Thoracic aorta (tissue), 2 donors: ENCODE results near the gene DIP2A. TPM values are rescaled to one million over a fixed set of nuclear protein-coding genes. Genes with fewer than 3 reads are reported as not detected.

Experiments
- ATAC-seq: fragments of 150-250 bp; one replicate; pipeline ENCODE4 v1.8.0; 2017; ENCODE audit warnings: low read depth; ENCODE audit not compliant: insufficient number of reproducible peaks, low FRiP score
- DNase-seq: peaks from one replicate; pipeline ENCODE4 v3.0.0-alpha.2; 2020; ENCODE audit warnings: low spot score
- H3K27ac ChIP-seq, 2 donors: fragments of 200-600 bp; sonication (generic); 1 replicate in 1 of 2; 2 replicates in 1 of 2; pipeline ENCODE4 v1.5.1; 2016; ENCODE audit warnings: mild to moderate bottlenecking in 2 of 2, moderate library complexity in 2 of 2
- H3K27me3 ChIP-seq: fragments of 200-600 bp; sonication (generic); replicated peaks from 2 replicates; pipeline ENCODE4 v1.6.0; 2016; ENCODE audit warnings: mild to moderate bottlenecking; ENCODE audit not compliant: insufficient read depth
- H3K36me3 ChIP-seq: fragments of 200-600 bp; sonication (generic); one replicate; pipeline ENCODE4 v1.5.1; 2016
- H3K4me1 ChIP-seq, 2 donors: fragments of 200-600 bp; sonication (generic); 1 replicate in 1 of 2; 2 replicates in 1 of 2; pipeline versions ENCODE4 v1.5.1 to v1.6.0; 2016; ENCODE audit warnings: low read depth in 2 of 2, mild to moderate bottlenecking in 1 of 2; ENCODE audit not compliant: control insufficient read depth in 1 of 2
- H3K4me3 ChIP-seq: fragments of 200-600 bp; sonication (generic); 2 replicates; pipeline ENCODE4 v1.5.1; 2016; ENCODE audit warnings: mild to moderate bottlenecking
- H3K9me3 ChIP-seq: fragments of 200-600 bp; sonication (generic); 2 replicates; pipeline ENCODE4 v1.5.1; 2016
- CTCF ChIP-seq: fragments of 200-600 bp; sonication (generic); IDR thresholded peaks from one replicate; pipeline ENCODE4 v1.5.1; 2019; ENCODE audit warnings: antibody characterized with exemption
- total RNA-seq, 2 donors: library from RNA; depleted of rRNA; stranded (reverse); fragments of >200 nt; gene quantifications; one replicate each; pipeline versions ENCODE4 v1.1.0 to v1.2.3, GENCODE V29; 2016

DIP2A gene
- total RNA-seq, 2 donors from 2014 or later: 47.7 to 58.3 TPM

- ATAC-seq: no peak
- no peak for TF ChIP-seq CTCF
- Histone ChIP-seq H3K27me3 (no peaks in the 10 kb centered on the region), H3K4me3 (no peak overlapping the region), H3K36me3 (no peaks in the 10 kb centered on the region), H3K9me3 (no peaks in the 10 kb centered on the region), H3K27ac (no peak overlapping the region), H3K4me1 (no peaks in the 10 kb centered on the region)
- DNase-seq: no peak
These were observed 21.8 kb downstream of the DIP2A start for GRCh38 chr21:46480466-46480865.

- ATAC-seq (no peak), DNase-seq (no peak)
- no peaks in the 10 kb centered on the region for H3K4me1 ChIP-seq
- H3K9me3 ChIP-seq: no peaks in the 10 kb centered on the region
- H3K27ac ChIP-seq: no peak overlapping the region
- TF ChIP-seq CTCF: no peak
- no peak overlapping the region for H3K4me3 ChIP-seq
- H3K27me3 ChIP-seq: no peaks in the 10 kb centered on the region
- H3K36me3 ChIP-seq: no peaks in the 10 kb centered on the region
These were observed 23.6 kb downstream of the DIP2A start for GRCh38 chr21:46482225-46482845.

DNA sequence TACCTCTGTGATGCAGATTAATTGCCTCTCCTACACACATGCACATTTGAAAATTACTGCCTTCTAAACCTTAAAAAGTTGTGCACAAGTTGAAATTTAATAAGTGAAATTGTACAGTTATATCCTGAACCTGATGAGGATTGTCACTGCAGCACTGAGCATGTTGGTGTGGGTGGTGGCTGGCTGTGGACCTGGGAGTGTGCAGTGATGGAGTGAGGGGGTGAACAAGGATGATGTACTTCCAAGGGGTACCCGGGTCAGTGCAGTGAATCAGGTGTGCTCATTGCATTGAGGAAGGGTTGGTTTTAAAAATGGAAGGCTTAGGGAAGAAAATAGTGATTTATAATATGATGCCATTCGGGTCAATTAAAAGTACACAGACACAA, 24.1 kb downstream of the DIP2A start:
- no peaks in the 10 kb centered on the region for H3K27me3 ChIP-seq
- no peak for ATAC-seq
- no peaks in the 10 kb centered on the region for H3K9me3 ChIP-seq
- H3K4me1 ChIP-seq: no peaks in the 10 kb centered on the region
- no peak overlapping the region for H3K4me3 ChIP-seq
- no peak for TF ChIP-seq CTCF
- DNase-seq: no peak
- H3K36me3 ChIP-seq: no peaks in the 10 kb centered on the region
- no peak overlapping the region for H3K27ac ChIP-seq

GRCh38 chr21:46483300-46484295, 24.9 kb downstream of the DIP2A start:
- Histone ChIP-seq H3K9me3 (no peaks in the 10 kb centered on the region), H3K36me3 (no peaks in the 10 kb centered on the region), H3K27me3 (no peaks in the 10 kb centered on the region), H3K27ac (no peak overlapping the region), H3K4me1 (no peaks in the 10 kb centered on the region), H3K4me3 (no peak overlapping the region)
- ATAC-seq (no peak), DNase-seq (no peak)
- no peak for TF ChIP-seq CTCF

- ATAC-seq: no peak
- no peak for TF ChIP-seq CTCF
- no peaks in the 10 kb centered on the region for H3K27me3 ChIP-seq
- H3K27ac ChIP-seq: no peak overlapping the region
- H3K4me1 ChIP-seq: no peaks in the 10 kb centered on the region
- DNase-seq: no peak
- peaks cover 5% of the 10 kb centered on the region for H3K36me3 ChIP-seq
- no peak overlapping the region for H3K4me3 ChIP-seq
- H3K9me3 ChIP-seq: no peaks in the 10 kb centered on the region
These were observed 27.9 kb downstream of the DIP2A start for GRCh38 chr21:46486481-46487126.
